Lung (tissue), 12 donors: ENCODE data around the gene APLF. TPM values are rescaled to one million over a fixed set of nuclear protein-coding genes. Genes with fewer than 3 reads are reported as not detected.
A peak's percentile ranks its signal among the peaks of the same experiment; 100 is the strongest.

Source experiments
- ATAC-seq: fragments of 200-7000 bp; cut with Tn5 transposase; one replicate; pipeline ENCODE4 v1.9.1; 2020; ENCODE audit warnings: moderate number of reproducible peaks; ENCODE audit not compliant: insufficient read depth, low FRiP score
- DNase-seq, 3 donors: peaks; one replicate each; pipeline ENCODE4 v3.0.0-alpha.2; 2013 to 2017
- H3K27ac ChIP-seq, 2 donors: one replicate each; pipeline ENCODE4 v1.5.1; 2013; ENCODE audit warnings: mild to moderate bottlenecking in 2 of 2, moderate library complexity in 2 of 2, control low read depth in 1 of 2, inconsistent platforms in 1 of 2, low read depth in 1 of 2, low read length in 1 of 2
- H3K27me3 ChIP-seq, 3 donors: one replicate each; pipeline ENCODE4 v1.5.1; 2013; ENCODE audit warnings: low read length in 2 of 3; ENCODE audit not compliant: control insufficient read depth in 3 of 3, insufficient read depth in 3 of 3
- H3K36me3 ChIP-seq, 4 donors: one replicate each; pipeline ENCODE4 v1.5.1; 2013; ENCODE audit warnings: low read length in 4 of 4, mild to moderate bottlenecking in 1 of 4, moderate library complexity in 1 of 4; ENCODE audit not compliant: control insufficient read depth in 4 of 4, insufficient read depth in 4 of 4
- H3K4me1 ChIP-seq, 5 donors: one replicate each; pipeline ENCODE4 v1.5.1; 2013; ENCODE audit warnings: low read length in 5 of 5, mild to moderate bottlenecking in 2 of 5, moderate library complexity in 1 of 5; ENCODE audit not compliant: control insufficient read depth in 5 of 5, insufficient read depth in 5 of 5
- H3K4me3 ChIP-seq: one replicate; pipeline ENCODE4 v1.5.1; 2013; ENCODE audit warnings: mild to moderate bottlenecking, control low read depth, moderate library complexity
- H3K9ac ChIP-seq, 2 donors: one replicate each; pipeline ENCODE4 v1.5.1; 2013; ENCODE audit warnings: low read length in 2 of 2, control low read depth in 1 of 2; ENCODE audit not compliant: insufficient read depth in 1 of 2
- H3K9me3 ChIP-seq, 4 donors: one replicate each; pipeline ENCODE4 v1.5.1; 2013; ENCODE audit warnings: low read length in 3 of 4, mild to moderate bottlenecking in 1 of 4, moderate library complexity in 1 of 4; ENCODE audit not compliant: control insufficient read depth in 4 of 4, insufficient read depth in 3 of 4
- CTCF ChIP-seq: IDR thresholded peaks from 2 replicates; pipeline ENCODE4 v1.5.1; 2012; ENCODE audit warnings: mild to moderate bottlenecking; ENCODE audit errors: control extremely low read depth, extremely low read depth
- WGBS, 2 donors: extraction: QIAGEN DNeasy Blood & Tissue Kit; methylation state at CpG; one replicate each; pipeline ENCODE4 v1.1.7; 2013; 5-methylcytosine and 5-hydroxymethylcytosine counted together
- polyA plus RNA-seq, 2 donors: library from polyadenylated mRNA; stranded (reverse); fragments of 200-250 nt; gene quantifications; one replicate each; pipeline ENCODE4 v1.2.1, GENCODE V29; 2013
- total RNA-seq, 2 donors: library from RNA; depleted of rRNA in 1 of 2; stranded (reverse); fragments of >200 nt in 1 of 2; gene quantifications; one replicate each; pipeline ENCODE4 v1.2.1, GENCODE V29; 2014 to 2021
- donor health status: control.
- donor health status: control.
- donor health status: Bipolar disorder and iron deficiency.
- donor health status: healthy.
- donor health status: DM: yes; HTN: yes; CAD: no.

The APLF gene
- total and polyA plus RNA-seq, 4 donors: 0.50 to 11.8 (median 2.3) TPM

GRCh38 chr2:68464651-68465050 lies 2.7 kb upstream of the APLF start:
- Histone ChIP-seq H3K36me3 (peaks cover 0 to 2% (median 0%) of the 10 kb centered on the region in 4 donors), H3K9ac (no peak overlapping the region), H3K9me3 (no peaks in the 10 kb centered on the region), H3K27me3 (no peaks in the 10 kb centered on the region), H3K4me1 (peaks cover 0 to 21% (median 5%) of the 10 kb centered on the region in 5 donors), H3K4me3 (no peak overlapping the region), H3K27ac (no peak overlapping the region)
- no peak for ATAC-seq
- no peak for TF ChIP-seq CTCF
- no peak for DNase-seq
- 92 to 93% methylated on average over 5 of the region's 5 CpGs for WGBS, 2 donors

- no peak overlapping the region for H3K27ac ChIP-seq
- no peaks in the 10 kb centered on the region for H3K27me3 ChIP-seq
- WGBS, 2 donors: 88 to 91% methylated on average over 7 of the region's 7 CpGs
- H3K4me1 ChIP-seq: peaks cover 0 to 21% (median 5%) of the 10 kb centered on the region in 5 donors
- DNase-seq: no peak
- H3K9ac ChIP-seq: no peak overlapping the region
- H3K4me3 ChIP-seq: no peak overlapping the region
- no peak for TF ChIP-seq CTCF
- H3K9me3 ChIP-seq: no peaks in the 10 kb centered on the region
- H3K36me3 ChIP-seq: peaks cover 0 to 2% (median 0%) of the 10 kb centered on the region in 4 donors
- ATAC-seq: no peak
These were observed 2.1 kb upstream of the APLF start for GRCh38 chr2:68465081-68465916.

GRCh38 chr2:68466361-68466777 lies 1.0 kb upstream of the APLF start:
- DNase-seq: peak in 2 of 3 donors; percentile 21 to 54

More at GRCh38 chr2:68466361-68466777, 1.0 kb upstream of the APLF start:
- Histone ChIP-seq H3K4me3 (peak overlapping the region; percentile 60), H3K36me3 (peaks cover 0 to 2% (median 0%) of the 10 kb centered on the region in 4 donors), H3K27ac (peak overlapping the region; percentile 71), H3K27me3 (no peaks in the 10 kb centered on the region), H3K9me3 (no peaks in the 10 kb centered on the region), H3K4me1 (peaks cover 0 to 21% (median 5%) of the 10 kb centered on the region in 5 donors), H3K9ac (peak overlapping the region; percentile 52 to 99)
- WGBS, 2 donors: 4 to 7% methylated on average over 11 of the region's 11 CpGs
- ATAC-seq: no peak
- no peak for TF ChIP-seq CTCF
